ENCODE measurements around the gene LUC7L2. TPM values are rescaled to one million over a fixed set of nuclear protein-coding genes. Genes with fewer than 3 reads are reported as not detected.

LUC7L2 gene
- total and polyA plus RNA-seq, 2 of the 8 experiments (the other 6 are each of a cell fraction or from before 2014, with no cell fraction given) = 22.9 to 67.8 TPM

DNA sequence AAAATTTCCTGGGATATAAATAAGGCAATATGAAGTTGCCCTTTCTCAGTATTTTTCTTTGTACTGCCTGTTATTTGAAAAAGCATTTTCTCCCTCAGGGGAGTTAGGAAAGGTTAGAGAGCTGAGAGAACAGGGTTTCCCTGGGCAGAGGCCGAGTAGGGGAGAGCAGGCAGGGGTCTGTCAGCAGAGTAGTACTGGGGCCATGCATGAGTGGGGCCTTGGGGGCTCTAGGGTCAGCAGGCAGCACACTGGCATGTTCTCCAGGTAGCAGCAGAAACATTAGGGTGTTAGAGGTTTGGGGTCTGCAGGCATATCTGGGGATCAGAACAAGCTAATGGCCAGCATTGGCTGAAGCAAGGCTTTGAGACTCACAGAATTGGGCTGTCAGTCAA is 67.3 kb downstream of the LUC7L2 start (continued):
- TF ChIP-seq JUND (IDR thresholded peaks at IDR 0.05; ENCODE audit: low read length) (no peak), SIN3A (conservative IDR thresholded peaks at IDR 0.05 in 1 of 2, IDR thresholded peaks at IDR 0.05 in 1 of 2; ENCODE audit: low read depth in 1 of 2, low read length in 2 of 2) (no peak)

Data from H1 (cell line).